ENCODE results near the gene KRT78.
"Not testable (repeated sequence)": the region's sequence is repeated elsewhere in the genome, so short reads cannot be mapped to it uniquely, and the experiment has no call there.

The KRT78 gene

GRCh38 chr12:52848661-52849255 lies at the start of gene KRT78:
TSS of gene KRT78 (minus strand) at chr12:52848994. CDS start at chr12:52848930, 64 bp downstream.
- DNase-seq (ENCODE audit: low read depth), result no peak

GRCh38 chr12:52896190-52897100 lies 47.7 kb upstream of the KRT78 start:
- no peak for DNase-seq (ENCODE audit: low read depth)

DNA sequence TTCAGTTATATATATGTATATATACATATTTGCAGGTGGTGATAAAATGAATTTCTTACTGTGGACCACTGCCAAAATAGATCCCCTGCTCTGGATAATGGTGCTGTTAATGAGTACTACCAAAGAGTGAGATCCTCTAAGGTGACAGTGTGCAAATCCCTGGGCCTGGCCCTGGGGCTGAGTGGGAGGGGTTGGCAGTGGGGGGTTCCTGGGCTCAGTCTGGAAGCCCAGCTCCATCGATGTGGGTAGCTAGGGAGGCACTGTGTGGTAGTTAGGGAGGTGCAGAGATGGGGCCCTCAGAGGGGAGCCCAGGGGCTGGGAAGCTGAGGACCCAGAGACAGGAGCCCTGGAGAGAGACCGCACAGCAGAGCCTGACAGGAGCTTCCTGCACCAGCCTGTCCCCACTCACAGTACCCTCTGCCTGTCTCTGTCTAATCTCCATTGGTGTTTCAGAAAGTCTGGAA lies 47.0 kb upstream of the KRT78 start:
- DNase-seq (ENCODE audit: low read depth), result no peak

- no peak for DNase-seq (ENCODE audit: low read depth)
These were observed 44.2 kb upstream of the KRT78 start for GRCh38 chr12:52892974-52893373.

GRCh38 chr12:52892207-52892852 lies 43.5 kb upstream of the KRT78 start:
- DNase-seq (ENCODE audit: low read depth), result no peak

GRCh38 chr12:52891044-52891443 lies 42.2 kb upstream of the KRT78 start:
- no peak for DNase-seq (ENCODE audit: low read depth)

DNA sequence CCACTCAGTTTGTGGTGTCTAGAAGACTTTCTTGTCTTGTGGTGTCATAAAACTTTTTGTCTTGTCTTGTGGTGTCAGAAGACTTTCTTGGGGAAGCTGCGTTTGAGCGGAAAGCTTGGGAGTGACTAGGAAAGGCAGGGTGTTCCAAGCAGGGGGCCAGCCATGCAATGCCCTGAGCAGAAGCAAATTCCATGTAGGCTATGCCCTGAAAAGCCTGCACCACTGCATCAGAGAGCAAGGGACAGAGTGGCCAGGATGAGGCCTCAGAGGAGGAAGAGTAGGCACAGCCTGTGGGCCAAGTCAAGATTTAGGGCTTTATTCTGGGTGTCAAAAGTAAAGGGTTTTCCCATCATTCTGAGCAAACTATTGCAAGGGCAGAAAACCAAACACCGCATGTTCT lies 41.6 kb upstream of the KRT78 start:
- no peak for DNase-seq (ENCODE audit: low read depth)

DNA sequence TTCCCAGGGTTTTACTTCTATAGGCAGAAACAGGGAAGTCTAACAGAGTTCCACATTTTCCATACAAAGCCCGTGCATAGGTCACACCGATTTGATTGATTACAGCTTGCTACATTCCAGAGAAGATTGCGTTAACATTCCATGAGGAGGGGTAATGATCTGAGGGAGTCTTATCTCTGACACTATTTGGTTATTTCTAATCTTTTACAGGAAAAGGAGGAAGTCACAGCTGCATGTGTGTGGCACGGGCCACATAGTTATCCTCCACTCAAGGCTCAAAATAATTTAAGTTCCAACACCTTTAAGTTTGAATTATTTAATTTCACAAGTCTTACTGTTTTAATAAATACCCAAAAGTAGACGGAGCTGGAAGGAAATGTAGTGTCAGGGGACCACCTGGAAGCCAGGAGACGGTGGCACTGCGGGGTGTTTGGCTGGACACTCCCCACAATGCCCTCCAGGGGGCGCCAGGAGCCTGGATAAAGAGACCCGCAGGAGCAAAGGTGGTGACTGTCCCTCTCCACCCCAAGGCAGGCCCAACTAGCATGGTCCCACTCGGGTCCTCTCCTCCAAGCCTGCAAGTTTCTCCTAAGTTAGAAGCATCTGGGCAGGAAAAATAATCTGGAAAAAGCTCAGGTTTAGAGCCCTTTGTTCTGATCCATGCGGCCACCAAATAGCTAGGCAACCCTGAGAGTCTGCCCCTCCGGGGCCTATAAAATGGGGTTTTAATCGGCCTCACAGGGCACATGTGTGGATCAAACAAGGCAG lies 35.9 kb upstream of the KRT78 start:
- peak; percentile 12 for DNase-seq (ENCODE audit: low read depth)

DNA sequence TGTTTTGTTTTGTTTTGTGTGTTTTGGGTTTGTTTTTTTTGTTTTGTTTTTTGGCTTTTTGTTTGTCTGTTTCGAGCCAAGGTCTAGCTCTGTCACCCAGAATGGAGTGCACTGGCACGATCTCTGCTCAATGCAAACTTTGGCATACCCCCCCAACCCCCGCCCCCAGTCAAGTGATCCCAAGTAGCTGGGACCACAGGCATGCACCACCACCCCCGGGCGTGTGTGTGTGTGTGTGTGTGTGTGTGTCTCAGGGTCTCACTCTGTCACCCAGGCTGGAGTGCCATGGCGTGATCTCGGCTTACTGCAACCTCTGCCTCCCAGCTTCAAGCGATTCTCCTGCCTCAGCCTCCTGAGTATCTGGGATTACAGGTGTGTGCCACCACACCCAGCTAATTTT lies 31.7 kb upstream of the KRT78 start:
- not testable (repeated sequence) for DNase-seq (ENCODE audit: low read depth)

DNA sequence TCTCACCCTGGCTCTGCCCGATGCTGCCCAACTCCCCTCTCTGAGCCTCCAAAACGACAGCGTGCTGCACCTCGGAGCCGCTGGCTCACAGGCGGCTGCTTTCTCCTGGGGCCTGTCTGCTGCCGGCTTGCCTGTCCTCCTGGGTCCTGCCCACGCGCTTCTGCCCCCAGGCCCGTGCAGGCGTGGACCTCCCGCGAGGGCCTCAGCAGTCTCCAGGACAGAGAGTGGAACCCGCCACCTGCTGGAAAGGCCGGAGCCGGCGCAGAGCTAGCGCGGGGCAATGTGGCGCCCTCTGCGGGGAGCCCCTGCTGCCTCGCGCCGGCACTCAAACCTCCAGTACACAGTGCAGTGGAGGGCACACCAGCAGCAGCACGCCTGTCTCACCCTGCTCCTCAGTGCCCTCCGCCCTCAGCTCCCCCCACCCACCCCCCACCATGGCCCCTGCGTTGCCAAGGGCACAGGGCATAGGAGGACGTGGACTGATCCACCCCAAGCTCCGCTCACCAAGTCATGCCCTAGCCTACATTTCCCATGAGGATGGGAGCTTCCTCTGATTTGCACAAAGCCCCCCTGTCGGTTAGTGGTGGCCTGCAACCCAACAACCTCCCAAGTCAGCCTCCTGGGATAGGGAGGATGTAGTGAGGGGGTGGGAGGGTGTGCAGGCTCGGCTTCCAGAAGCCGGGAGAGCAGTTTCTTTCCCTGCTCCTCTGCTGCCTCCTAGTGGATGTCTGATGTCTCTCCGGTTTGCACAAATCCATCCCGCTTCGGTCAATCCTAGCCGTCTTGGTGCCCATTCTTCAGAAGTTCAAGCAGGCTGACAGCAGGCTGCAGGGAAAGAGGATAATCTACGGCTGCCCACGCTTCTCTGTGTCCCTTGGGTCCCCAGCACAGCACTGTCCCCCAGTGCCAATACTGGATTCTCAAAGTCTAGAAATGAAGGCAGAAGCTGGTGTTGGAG lies 30.9 kb upstream of the KRT78 start:
- DNase-seq (ENCODE audit: low read depth), result peak; percentile 73

- no peak for DNase-seq (ENCODE audit: low read depth)
These were observed 30.0 kb upstream of the KRT78 start for GRCh38 chr12:52878507-52879393.

- no peak for DNase-seq (ENCODE audit: low read depth)
These were observed 28.4 kb upstream of the KRT78 start for GRCh38 chr12:52877242-52877641.

GRCh38 chr12:52876372-52876771 lies 27.6 kb upstream of the KRT78 start:
- no peak for DNase-seq (ENCODE audit: low read depth)

GRCh38 chr12:52874573-52875435 lies 26.0 kb upstream of the KRT78 start:
- DNase-seq (ENCODE audit: low read depth), result no peak

DNA sequence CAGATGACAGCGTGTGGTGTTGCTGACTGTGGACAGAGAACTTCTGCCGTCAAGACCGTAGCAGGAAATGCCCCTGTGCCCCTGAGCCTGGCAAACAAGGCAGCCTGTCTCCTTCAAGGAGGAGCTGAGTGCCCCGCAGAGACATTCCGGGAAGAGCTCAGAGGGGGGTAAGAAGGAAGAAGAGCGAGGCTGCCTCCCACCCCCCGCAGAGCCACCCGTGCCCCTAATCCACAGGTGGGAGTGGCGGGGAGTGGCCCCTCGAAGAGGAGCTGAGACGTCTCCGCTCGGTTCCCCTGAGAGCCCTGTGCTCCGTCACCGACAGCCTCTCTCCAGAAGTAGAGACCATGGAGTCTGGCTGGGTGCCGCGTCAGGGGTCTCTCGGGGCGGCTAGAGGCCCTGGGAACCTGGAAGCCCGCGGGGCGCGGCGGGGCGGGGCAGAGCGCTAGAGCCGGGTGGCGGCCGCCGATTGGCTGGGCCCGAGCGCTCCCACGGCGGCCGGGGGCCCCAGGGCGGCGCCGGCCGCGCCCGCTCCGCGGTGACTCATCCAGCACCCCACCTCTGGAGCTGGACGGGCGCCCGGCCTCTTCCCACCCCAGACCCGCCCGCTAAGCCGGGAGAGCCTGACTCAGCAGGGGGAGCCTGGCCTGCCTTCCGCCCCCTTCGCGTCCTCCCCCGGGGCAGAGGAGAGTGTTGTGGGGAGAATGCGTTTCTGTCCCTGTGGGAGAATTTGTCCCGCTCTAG lies 25.2 kb upstream of the KRT78 start:
- peak; percentile 80 for DNase-seq (ENCODE audit: low read depth)

DNA sequence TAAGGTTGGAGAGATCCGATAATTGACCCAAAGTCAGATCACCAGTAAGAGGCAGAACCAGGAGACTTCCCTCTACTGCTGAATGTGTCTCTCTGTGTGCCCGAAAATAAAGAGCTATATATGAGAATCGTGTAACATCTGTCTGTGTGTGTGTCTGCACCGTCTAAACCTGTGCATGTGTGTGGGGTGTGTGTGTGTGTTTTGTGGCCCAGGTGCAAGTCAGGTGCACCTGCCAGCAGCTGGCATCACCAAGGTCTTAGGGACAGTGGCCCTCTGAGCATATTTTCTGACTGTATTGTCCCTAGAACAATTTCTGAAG lies 24.7 kb upstream of the KRT78 start:
- no peak for DNase-seq (ENCODE audit: low read depth)

- no peak for DNase-seq (ENCODE audit: low read depth)
These were observed 24.0 kb upstream of the KRT78 start for GRCh38 chr12:52872644-52873389.
